ENCODE data around the gene PGP. TPM values are rescaled to one million over a fixed set of nuclear protein-coding genes. Genes with fewer than 3 reads are reported as not detected.
A peak's percentile ranks its signal among the peaks of the same experiment; 100 is the strongest.
"Not testable (repeated sequence)": the region's sequence is repeated elsewhere in the genome, so short reads cannot be mapped to it uniquely, and the experiment has no call there.

Gene PGP
- total RNA-seq, 1 donor from 2014 or later, result 15.7 TPM

- H3K4me3 ChIP-seq (ENCODE audit: low read depth, low read length), result no peak overlapping the region
- peaks cover under 1% of the 10 kb centered on the region for H3K36me3 ChIP-seq (ENCODE audit: control insufficient read depth, insufficient read depth, low read length)
- no peak for DNase-seq (ENCODE audit: low read depth)
- TF ChIP-seq, protein P1, sequence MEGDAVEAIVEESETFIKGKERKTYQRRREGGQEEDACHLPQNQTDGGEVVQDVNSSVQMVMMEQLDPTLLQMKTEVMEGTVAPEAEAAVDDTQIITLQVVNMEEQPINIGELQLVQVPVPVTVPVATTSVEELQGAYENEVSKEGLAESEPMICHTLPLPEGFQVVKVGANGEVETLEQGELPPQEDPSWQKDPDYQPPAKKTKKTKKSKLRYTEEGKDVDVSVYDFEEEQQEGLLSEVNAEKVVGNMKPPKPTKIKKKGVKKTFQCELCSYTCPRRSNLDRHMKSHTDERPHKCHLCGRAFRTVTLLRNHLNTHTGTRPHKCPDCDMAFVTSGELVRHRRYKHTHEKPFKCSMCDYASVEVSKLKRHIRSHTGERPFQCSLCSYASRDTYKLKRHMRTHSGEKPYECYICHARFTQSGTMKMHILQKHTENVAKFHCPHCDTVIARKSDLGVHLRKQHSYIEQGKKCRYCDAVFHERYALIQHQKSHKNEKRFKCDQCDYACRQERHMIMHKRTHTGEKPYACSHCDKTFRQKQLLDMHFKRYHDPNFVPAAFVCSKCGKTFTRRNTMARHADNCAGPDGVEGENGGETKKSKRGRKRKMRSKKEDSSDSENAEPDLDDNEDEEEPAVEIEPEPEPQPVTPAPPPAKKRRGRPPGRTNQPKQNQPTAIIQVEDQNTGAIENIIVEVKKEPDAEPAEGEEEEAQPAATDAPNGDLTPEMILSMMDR (IDR thresholded peaks at IDR 0.05; ENCODE audit: insufficient read depth, low read length, poor library complexity, severe bottlenecking), result no peak
- H3K27me3 ChIP-seq (ENCODE audit: control insufficient read depth, insufficient read depth, low read length), result no peaks in the 10 kb centered on the region
These were observed 7.7 kb downstream of the PGP start for GRCh38 chr16:2206780-2207433.

GRCh38 chr16:2206420-2206779 is 8.2 kb downstream of the PGP start:
- TF ChIP-seq, protein P1 (IDR thresholded peaks at IDR 0.05; ENCODE audit: insufficient read depth, low read length, poor library complexity, severe bottlenecking), result no peak
- Histone ChIP-seq H3K27me3 (ENCODE audit: control insufficient read depth, insufficient read depth, low read length) (no peaks in the 10 kb centered on the region), H3K36me3 (ENCODE audit: control insufficient read depth, insufficient read depth, low read length) (no peaks in the 10 kb centered on the region), H3K4me3 (ENCODE audit: low read depth, low read length) (peak overlapping the region; percentile 83)
- DNase-seq (ENCODE audit: low read depth), result no peak

DNA sequence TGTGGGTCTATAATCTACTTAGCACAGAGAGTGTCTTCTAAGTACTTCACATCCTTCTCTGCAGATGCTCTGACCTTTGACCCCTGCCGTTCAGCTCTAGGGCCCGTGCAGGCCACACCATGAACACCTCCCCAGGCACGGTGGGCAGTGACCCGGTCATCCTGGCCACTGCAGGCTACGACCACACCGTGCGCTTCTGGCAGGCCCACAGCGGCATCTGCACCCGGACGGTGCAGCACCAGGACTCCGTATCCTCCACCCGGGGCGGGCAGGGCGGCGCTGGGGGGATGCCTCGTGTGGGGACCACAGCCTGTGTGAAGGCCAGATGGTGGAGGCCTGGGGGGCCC is 8.7 kb downstream of the PGP start:
- TF ChIP-seq, protein P1 (IDR thresholded peaks at IDR 0.05; ENCODE audit: insufficient read depth, low read length, poor library complexity, severe bottlenecking), result no peak
- DNase-seq (ENCODE audit: low read depth), result no peak
- Histone ChIP-seq H3K4me3 (ENCODE audit: low read depth, low read length) (peak overlapping the region; percentile 83), H3K27me3 (ENCODE audit: control insufficient read depth, insufficient read depth, low read length) (no peaks in the 10 kb centered on the region), H3K36me3 (ENCODE audit: control insufficient read depth, insufficient read depth, low read length) (no peaks in the 10 kb centered on the region)

DNA sequence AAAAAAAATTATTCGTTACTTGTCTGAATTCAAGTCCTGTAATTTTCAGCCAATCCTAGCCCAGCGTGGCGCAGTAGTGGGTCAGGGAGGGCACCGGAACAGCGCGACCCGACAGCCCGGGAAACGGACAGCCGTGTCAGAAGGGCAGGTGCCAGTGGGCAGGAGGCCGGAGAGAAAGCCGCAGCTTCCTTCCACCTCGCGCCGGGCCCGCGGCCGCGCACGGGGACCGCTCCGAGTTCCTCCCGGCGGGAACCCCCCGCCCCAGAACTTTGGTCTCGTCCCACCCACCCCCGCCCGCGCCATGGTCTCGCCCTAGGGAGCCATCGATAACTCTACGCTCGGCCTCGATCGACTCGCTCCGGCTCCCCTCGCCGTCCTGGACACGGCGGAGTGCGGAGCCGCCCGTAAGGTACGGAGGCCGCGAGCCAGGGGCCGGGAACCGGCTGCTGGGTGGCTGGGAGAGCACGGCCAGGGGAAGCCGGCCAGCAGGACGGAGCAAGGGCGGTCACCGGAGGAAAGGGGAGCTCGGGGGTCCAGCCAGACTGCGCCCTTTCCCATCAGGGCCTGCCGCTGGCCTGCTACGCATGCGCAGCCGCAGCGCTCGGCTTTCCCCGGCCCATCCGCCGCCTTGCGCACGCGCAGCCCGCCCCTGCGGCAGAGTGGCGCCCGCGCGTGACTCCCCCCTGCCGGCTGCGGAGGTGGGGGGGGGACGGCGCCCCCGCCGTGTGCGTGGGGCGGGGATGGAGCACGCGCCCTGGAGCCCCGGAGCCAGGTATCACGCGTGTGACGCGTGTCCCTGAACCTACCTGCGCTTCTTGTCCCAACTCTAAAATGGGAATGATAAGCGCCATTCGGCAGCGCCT is 9.3 kb downstream of the PGP start, which contains the start of gene MLST8:
Gene MLST8, plus strand, starts transcription at position 351 of the 863 bp plus-strand sequence. CDS start 632 bp downstream, outside the sequence.
- no peak for DNase-seq (ENCODE audit: low read depth)
- H3K27me3 ChIP-seq (ENCODE audit: control insufficient read depth, insufficient read depth, low read length), result no peaks in the 10 kb centered on the region
- peak within 1 kb of the TSS; percentile 83 for H3K4me3 ChIP-seq (ENCODE audit: low read depth, low read length)
- TF ChIP-seq, protein P1 (IDR thresholded peaks at IDR 0.05; ENCODE audit: insufficient read depth, low read length, poor library complexity, severe bottlenecking), result no peak
- H3K36me3 ChIP-seq (ENCODE audit: control insufficient read depth, insufficient read depth, low read length), result no peaks in the 10 kb centered on the region

DNA sequence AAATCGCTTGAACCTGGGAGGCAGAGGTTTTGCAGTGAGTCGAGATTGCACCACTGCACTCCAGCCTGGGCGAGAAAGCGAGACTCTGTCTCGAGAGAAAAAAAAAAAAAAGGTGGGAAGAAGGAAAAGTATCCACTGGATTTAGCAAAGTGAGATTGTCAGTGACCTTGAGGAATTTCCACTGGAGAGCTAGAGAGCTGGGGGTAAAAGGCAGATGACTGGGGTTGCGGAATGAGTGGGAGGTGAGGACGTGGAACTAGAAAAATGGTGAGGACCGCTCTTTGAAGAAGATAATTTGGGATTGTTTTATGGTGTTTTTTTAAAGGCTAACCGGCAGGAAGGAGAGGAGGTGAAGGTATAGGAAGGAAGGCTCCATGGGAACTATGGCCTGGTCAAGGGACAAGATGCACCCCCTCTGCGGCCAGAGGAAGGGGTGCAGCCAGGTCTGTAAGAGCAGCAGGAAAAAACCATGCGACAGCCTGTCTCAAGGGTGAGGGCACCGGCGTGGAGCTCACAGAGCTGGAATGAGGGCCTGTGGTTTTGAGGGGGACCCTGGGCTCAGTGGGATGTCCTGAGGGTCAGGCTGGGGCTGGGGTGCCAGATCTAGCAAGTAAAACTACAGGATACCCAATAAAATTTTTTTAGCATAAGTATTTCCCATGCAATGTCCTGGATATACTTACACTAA is 10.1 kb downstream of the PGP start:
- TF ChIP-seq, protein P1 (IDR thresholded peaks at IDR 0.05; ENCODE audit: insufficient read depth, low read length, poor library complexity, severe bottlenecking), result no peak
- peak overlapping the region; percentile 83 for H3K4me3 ChIP-seq (ENCODE audit: low read depth, low read length)
- DNase-seq (ENCODE audit: low read depth), result no peak
- no peaks in the 10 kb centered on the region for H3K36me3 ChIP-seq (ENCODE audit: control insufficient read depth, insufficient read depth, low read length)
- peaks cover 7% of the 10 kb centered on the region for H3K27me3 ChIP-seq (ENCODE audit: control insufficient read depth, insufficient read depth, low read length)

DNA sequence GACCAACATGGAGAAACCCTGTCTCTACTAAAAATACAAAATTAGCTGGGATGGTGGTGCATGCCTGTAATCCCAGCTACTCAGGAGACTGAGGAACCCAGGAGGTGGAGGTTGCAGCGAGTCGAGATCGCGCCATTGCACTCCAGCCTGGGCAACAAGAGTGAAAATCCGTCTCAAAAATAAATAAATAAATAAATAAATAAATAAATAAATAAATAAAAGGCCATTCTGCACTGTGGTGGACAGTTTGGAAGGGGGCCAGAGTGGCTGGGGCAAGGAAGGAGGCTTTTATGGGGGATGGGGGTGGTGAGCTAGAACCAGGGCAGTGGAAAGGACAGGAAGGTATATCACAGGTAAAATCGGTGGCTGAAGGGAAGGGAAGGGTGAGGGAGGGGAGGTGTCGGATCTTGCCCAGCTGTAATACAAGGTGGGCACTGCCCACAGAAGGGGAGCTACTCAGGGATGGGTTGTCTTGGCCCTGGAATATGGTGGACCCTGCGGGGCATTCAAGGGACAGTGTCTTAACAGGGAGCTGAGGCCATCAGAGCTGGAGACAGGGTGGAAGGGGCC is 11.4 kb downstream of the PGP start:
- peaks cover 18% of the 10 kb centered on the region for H3K27me3 ChIP-seq (ENCODE audit: control insufficient read depth, insufficient read depth, low read length)

More for the DNA sequence above, 11.4 kb downstream of the PGP start:
- H3K4me3 ChIP-seq (ENCODE audit: low read depth, low read length); H3K36me3 ChIP-seq (ENCODE audit: control insufficient read depth, insufficient read depth, low read length); DNase-seq (ENCODE audit: low read depth): not testable (repeated sequence)
